C4-2B (cell line): Measurements from ENCODE around the gene C14orf39.

Experiments
- ZFX ChIP-seq: fragments of 450-650 bp; IDR thresholded peaks from 2 replicates; pipeline ENCODE4 v1.6.1; 2017
- TF ChIP-seq, protein P1 (sequence below): fragments of 450-650 bp; conservative IDR thresholded peaks from 2 replicates; pipeline ENCODE4 v1.5.1; 2017; ENCODE audit warnings: mild to moderate bottlenecking

DNA sequence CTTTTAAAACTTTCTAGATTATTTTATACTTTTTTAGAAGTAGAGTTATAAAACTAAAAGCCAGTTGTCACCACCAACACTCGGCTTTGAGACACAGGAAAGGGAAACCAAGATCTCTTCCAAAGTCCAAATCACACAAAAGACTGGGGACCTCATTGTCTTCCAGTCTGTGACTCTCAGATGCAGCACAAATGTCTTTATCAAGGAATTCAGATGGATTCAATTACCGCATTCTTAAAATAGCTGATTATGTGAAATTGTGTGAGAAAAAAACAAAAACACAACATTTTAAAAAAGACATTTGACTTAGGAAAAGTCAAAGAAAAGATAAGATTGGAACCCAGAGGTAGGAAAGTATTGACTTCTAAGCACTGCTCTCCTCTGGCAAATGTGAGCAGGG is 19.6 kb upstream of the C14orf39 start:
- TF ChIP-seq, protein P1, sequence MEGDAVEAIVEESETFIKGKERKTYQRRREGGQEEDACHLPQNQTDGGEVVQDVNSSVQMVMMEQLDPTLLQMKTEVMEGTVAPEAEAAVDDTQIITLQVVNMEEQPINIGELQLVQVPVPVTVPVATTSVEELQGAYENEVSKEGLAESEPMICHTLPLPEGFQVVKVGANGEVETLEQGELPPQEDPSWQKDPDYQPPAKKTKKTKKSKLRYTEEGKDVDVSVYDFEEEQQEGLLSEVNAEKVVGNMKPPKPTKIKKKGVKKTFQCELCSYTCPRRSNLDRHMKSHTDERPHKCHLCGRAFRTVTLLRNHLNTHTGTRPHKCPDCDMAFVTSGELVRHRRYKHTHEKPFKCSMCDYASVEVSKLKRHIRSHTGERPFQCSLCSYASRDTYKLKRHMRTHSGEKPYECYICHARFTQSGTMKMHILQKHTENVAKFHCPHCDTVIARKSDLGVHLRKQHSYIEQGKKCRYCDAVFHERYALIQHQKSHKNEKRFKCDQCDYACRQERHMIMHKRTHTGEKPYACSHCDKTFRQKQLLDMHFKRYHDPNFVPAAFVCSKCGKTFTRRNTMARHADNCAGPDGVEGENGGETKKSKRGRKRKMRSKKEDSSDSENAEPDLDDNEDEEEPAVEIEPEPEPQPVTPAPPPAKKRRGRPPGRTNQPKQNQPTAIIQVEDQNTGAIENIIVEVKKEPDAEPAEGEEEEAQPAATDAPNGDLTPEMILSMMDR: no peak
- no peak for TF ChIP-seq ZFX
